Sigmoid colon (tissue), 4 donors: ENCODE data around the gene NRG3.

Source experiments
- EP300 ChIP-seq, 4 donors: sonication (generic); formaldehyde crosslinking; IDR thresholded peaks; one replicate each; pipeline ENCODE4 v1.6.1; 2017; ENCODE audit warnings: antibody characterized with exemption in 4 of 4
- POLR2A ChIP-seq, 2 donors: fragments of 450-650 bp; IDR thresholded peaks; one replicate each; pipeline ENCODE4 v1.6.1; 2016; ENCODE audit warnings: antibody characterized with exemption in 2 of 2, mild to moderate bottlenecking in 2 of 2, moderate library complexity in 2 of 2
- TF ChIP-seq, protein P1 (sequence below), 4 experiments: fragments of 450-650 bp in 3 of 4; fragments of 200-600 bp in 1 of 4; IDR thresholded peaks; one replicate each; pipeline ENCODE4 v1.5.1; 2016 to 2019; ENCODE audit warnings: antibody characterized with exemption in 4 of 4, mild to moderate bottlenecking in 3 of 4, moderate library complexity in 2 of 4

DNA sequence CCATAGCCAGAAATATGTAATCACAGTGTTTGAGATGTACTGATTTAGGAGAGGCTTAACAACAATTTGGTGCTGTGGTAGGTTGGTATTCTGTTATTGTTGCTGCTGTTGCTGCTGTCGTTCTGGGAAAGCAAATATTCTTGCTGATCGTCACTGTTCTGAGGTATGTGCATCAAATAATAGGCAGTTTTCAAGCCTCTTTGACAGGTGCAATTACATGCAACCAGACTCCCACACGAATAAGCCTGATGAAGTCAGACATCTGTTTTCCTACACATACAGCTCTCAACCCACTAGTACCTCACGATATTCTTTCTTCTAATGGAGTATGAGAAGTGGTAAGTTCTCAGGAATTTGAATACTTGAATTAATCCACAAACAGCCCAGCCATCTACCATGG, 46.7 kb upstream of the NRG3 start:
- TF ChIP-seq, protein P1, sequence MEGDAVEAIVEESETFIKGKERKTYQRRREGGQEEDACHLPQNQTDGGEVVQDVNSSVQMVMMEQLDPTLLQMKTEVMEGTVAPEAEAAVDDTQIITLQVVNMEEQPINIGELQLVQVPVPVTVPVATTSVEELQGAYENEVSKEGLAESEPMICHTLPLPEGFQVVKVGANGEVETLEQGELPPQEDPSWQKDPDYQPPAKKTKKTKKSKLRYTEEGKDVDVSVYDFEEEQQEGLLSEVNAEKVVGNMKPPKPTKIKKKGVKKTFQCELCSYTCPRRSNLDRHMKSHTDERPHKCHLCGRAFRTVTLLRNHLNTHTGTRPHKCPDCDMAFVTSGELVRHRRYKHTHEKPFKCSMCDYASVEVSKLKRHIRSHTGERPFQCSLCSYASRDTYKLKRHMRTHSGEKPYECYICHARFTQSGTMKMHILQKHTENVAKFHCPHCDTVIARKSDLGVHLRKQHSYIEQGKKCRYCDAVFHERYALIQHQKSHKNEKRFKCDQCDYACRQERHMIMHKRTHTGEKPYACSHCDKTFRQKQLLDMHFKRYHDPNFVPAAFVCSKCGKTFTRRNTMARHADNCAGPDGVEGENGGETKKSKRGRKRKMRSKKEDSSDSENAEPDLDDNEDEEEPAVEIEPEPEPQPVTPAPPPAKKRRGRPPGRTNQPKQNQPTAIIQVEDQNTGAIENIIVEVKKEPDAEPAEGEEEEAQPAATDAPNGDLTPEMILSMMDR (IDR thresholded peaks at IDR 0.05), result no peak
- TF ChIP-seq POLR2A (IDR thresholded peaks at IDR 0.05), result no peak
- TF ChIP-seq EP300 (IDR thresholded peaks at IDR 0.05), result no peak
